Measurements from ENCODE around the gene C1orf21. TPM values are rescaled to one million over a fixed set of nuclear protein-coding genes. Genes with fewer than 3 reads are reported as not detected.

The C1orf21 gene
- total and polyA plus RNA-seq, 2 donors (not counting 1 experiment from before 2014, with no cell fraction given) = under 0.01 to 0.32 TPM

GRCh38 chr1:184596950-184597645 is 210.3 kb downstream of the C1orf21 start:
- Histone ChIP-seq H3K9me3 (ENCODE audit: control extremely low read depth in 1 of 3, control insufficient read depth in 2 of 3, insufficient read depth in 1 of 3, low read length in 2 of 3) (no peaks in the 10 kb centered on the region), H3K4me3 (ENCODE audit: control extremely low read depth in 1 of 5, extremely low read depth in 1 of 5, insufficient read depth in 1 of 5, low read depth in 2 of 5, low read length in 4 of 5) (no peak overlapping the region), H3K79me2 (ENCODE audit: control insufficient read depth, insufficient read depth, low read length) (no peaks in the 10 kb centered on the region), H3K27ac (ENCODE audit: low read length in 2 of 2) (no peak overlapping the region), H3K27me3 (replicated peaks in 1 of 4; ENCODE audit: control extremely low read depth in 1 of 4, control insufficient read depth in 3 of 4, insufficient read depth in 4 of 4, low read length in 3 of 4) (no peaks in the 10 kb centered on the region), H3K4me1 (ENCODE audit: control insufficient read depth in 2 of 2, insufficient read depth in 2 of 2, low read length in 2 of 2) (no peaks in the 10 kb centered on the region), H3K36me3 (replicated peaks in 1 of 2; ENCODE audit: control extremely low read depth in 1 of 2, control insufficient read depth in 1 of 2, extremely low read depth in 1 of 2, insufficient read depth in 2 of 2, low read length in 1 of 2) (no peaks in the 10 kb centered on the region), H3K9ac (ENCODE audit: low read length) (no peak overlapping the region), H3K4me2 (replicated peaks; ENCODE audit: low read depth, low read length, poor library complexity, severe bottlenecking) (no peak overlapping the region), H4K20me1 (ENCODE audit: control insufficient read depth, insufficient read depth, low read length, poor library complexity, severe bottlenecking) (no peaks in the 10 kb centered on the region), H2AFZ (ENCODE audit: insufficient read depth, low read depth, low read length, poor library complexity, severe bottlenecking) (no peak overlapping the region)
- 88% methylated on average over 5 of the region's 8 CpGs for WGBS (ENCODE audit: insufficient coverage)
- H3K27me3 Mint-ChIP-seq = peaks cover 2% of the 10 kb centered on the region
- ChIA-PET CTCF (no interaction called here), POLR2A (no interaction called here)
- intact Hi-C loops (cut with micrococcal nuclease) = no loop called here
- no peaks in the 10 kb centered on the region for H3K4me1 Mint-ChIP-seq
- DNase-seq (no peak), ATAC-seq (ENCODE audit: low read depth) (no peak)
- H3K4me3 Mint-ChIP-seq = no peak overlapping the region
- TF ChIP-seq EZH2 (IDR thresholded peaks at IDR 0.05; ENCODE audit: borderline replicate concordance, insufficient read depth, low read depth, low read length, poor library complexity, severe bottlenecking) (no peak), CTCF (IDR thresholded peaks at IDR 0.05) (no peak)
- no peaks in the 10 kb centered on the region for H3K9me3 Mint-ChIP-seq (ENCODE audit: insufficient read depth)
- no peak overlapping the region for H3K27ac Mint-ChIP-seq

GRCh38 chr1:184597650-184598357 is 211.0 kb downstream of the C1orf21 start:
- no peak for DNase-seq
- H3K4me3 Mint-ChIP-seq = no peak overlapping the region
- Histone ChIP-seq H3K9me3 (ENCODE audit: control extremely low read depth in 1 of 3, control insufficient read depth in 2 of 3, insufficient read depth in 1 of 3, low read length in 2 of 3) (no peaks in the 10 kb centered on the region), H3K27me3 (replicated peaks in 1 of 4; ENCODE audit: control extremely low read depth in 1 of 4, control insufficient read depth in 3 of 4, insufficient read depth in 4 of 4, low read length in 3 of 4) (no peaks in the 10 kb centered on the region), H4K20me1 (ENCODE audit: control insufficient read depth, insufficient read depth, low read length, poor library complexity, severe bottlenecking) (no peaks in the 10 kb centered on the region), H3K36me3 (replicated peaks in 1 of 2; ENCODE audit: control extremely low read depth in 1 of 2, control insufficient read depth in 1 of 2, extremely low read depth in 1 of 2, insufficient read depth in 2 of 2, low read length in 1 of 2) (no peaks in the 10 kb centered on the region), H3K27ac (ENCODE audit: low read length in 2 of 2) (no peak overlapping the region), H3K4me2 (replicated peaks; ENCODE audit: low read depth, low read length, poor library complexity, severe bottlenecking) (no peak overlapping the region), H3K79me2 (ENCODE audit: control insufficient read depth, insufficient read depth, low read length) (no peaks in the 10 kb centered on the region), H3K4me1 (ENCODE audit: control insufficient read depth in 2 of 2, insufficient read depth in 2 of 2, low read length in 2 of 2) (no peaks in the 10 kb centered on the region), H3K9ac (ENCODE audit: low read length) (no peak overlapping the region), H2AFZ (ENCODE audit: insufficient read depth, low read depth, low read length, poor library complexity, severe bottlenecking) (no peak overlapping the region), H3K4me3 (ENCODE audit: control extremely low read depth in 1 of 5, extremely low read depth in 1 of 5, insufficient read depth in 1 of 5, low read depth in 2 of 5, low read length in 4 of 5) (no peak overlapping the region)
- H3K27me3 Mint-ChIP-seq = peaks cover 2% of the 10 kb centered on the region
- intact Hi-C loops (cut with micrococcal nuclease) = no loop called here
- no peak overlapping the region for H3K27ac Mint-ChIP-seq
- ChIA-PET POLR2A (no interaction called here), CTCF (no interaction called here)
- no peaks in the 10 kb centered on the region for H3K4me1 Mint-ChIP-seq
- ATAC-seq (ENCODE audit: low read depth) = no peak
- no peak for TF ChIP-seq CTCF (IDR thresholded peaks at IDR 0.05)
- TF ChIP-seq EZH2 (IDR thresholded peaks at IDR 0.05; ENCODE audit: borderline replicate concordance, insufficient read depth, low read depth, low read length, poor library complexity, severe bottlenecking) = no peak
- no peaks in the 10 kb centered on the region for H3K9me3 Mint-ChIP-seq (ENCODE audit: insufficient read depth)
- 75% methylated on average over 2 of the region's 4 CpGs for WGBS (ENCODE audit: insufficient coverage)
